SK-N-SH treated with all-trans-retinoic acid at 6 μM for 48 hours (cell line): Measurements from ENCODE around the gene TAF4B.

Experiments used
- ATAC-seq: fragments of 200-7000 bp; cut with Tn5 transposase; 3 replicates; pipeline ENCODE4 v1.9.1; 2020; ENCODE audit warnings: mild to moderate bottlenecking, moderate library complexity
- BACH2 ChIP-seq: fragments of 250-450 bp; sonication (Bioruptor Pico); IDR thresholded peaks from 2 replicates; pipeline ENCODE4 v1.9.0; 2021; ENCODE audit warnings: mild to moderate bottlenecking, borderline replicate concordance
- CSDC2 ChIP-seq: fragments of 250-450 bp; sonication (Bioruptor Pico); IDR thresholded peaks from 2 replicates; pipeline ENCODE4 v1.5.0; 2020; ENCODE audit warnings: mild to moderate bottlenecking, moderate library complexity
- GLIS3 ChIP-seq: fragments of 250-450 bp; sonication (Bioruptor Pico); IDR thresholded peaks from 2 replicates; pipeline ENCODE4 v1.5.0; 2020; ENCODE audit warnings: mild to moderate bottlenecking, moderate library complexity
- ISL1 ChIP-seq: fragments of 250-450 bp; sonication (Bioruptor Pico); IDR thresholded peaks from 2 replicates; pipeline ENCODE4 v2.1.2; 2022; ENCODE audit warnings: mild to moderate bottlenecking, moderate library complexity
- OSR1 ChIP-seq: fragments of 250-450 bp; sonication (Bioruptor Pico); IDR thresholded peaks from 2 replicates; pipeline ENCODE4 v1.8.0; 2022; ENCODE audit warnings: moderate library complexity, mild to moderate bottlenecking, inconsistent platforms
- PPARA ChIP-seq: fragments of 250-450 bp; sonication (Bioruptor Pico); IDR thresholded peaks from 2 replicates; pipeline ENCODE4 v1.5.0; 2020; ENCODE audit warnings: mild to moderate bottlenecking, borderline replicate concordance
- RARB ChIP-seq: fragments of 250-450 bp; sonication (Bioruptor Pico); IDR thresholded peaks from 2 replicates; pipeline ENCODE4 v1.8.0; 2021; ENCODE audit warnings: mild to moderate bottlenecking, moderate library complexity
- SNAI2 ChIP-seq: fragments of 250-450 bp; sonication (Bioruptor Pico); IDR thresholded peaks from 2 replicates; pipeline ENCODE4 v1.5.0; 2020; ENCODE audit warnings: mild to moderate bottlenecking, moderate library complexity
- TOX ChIP-seq: fragments of 250-450 bp; sonication (Bioruptor Pico); IDR thresholded peaks from 2 replicates; pipeline ENCODE4 v1.8.0; 2021; ENCODE audit warnings: mild to moderate bottlenecking, moderate library complexity, borderline replicate concordance
- ZC3H10 ChIP-seq: fragments of 250-450 bp; sonication (Bioruptor Pico); IDR thresholded peaks from 2 replicates; pipeline ENCODE4 v1.5.1; 2021; ENCODE audit warnings: mild to moderate bottlenecking, moderate library complexity
- ZFP3 ChIP-seq: fragments of 250-450 bp; sonication (Bioruptor Pico); IDR thresholded peaks from 2 replicates; pipeline ENCODE4 v1.5.0; 2020; ENCODE audit warnings: mild to moderate bottlenecking, moderate library complexity
- ZFP30 ChIP-seq: fragments of 450-650 bp; formaldehyde crosslinking; IDR thresholded peaks from 2 replicates; pipeline ENCODE4 v1.5.0; 2022; ENCODE audit warnings: mild to moderate bottlenecking, moderate library complexity
- ZNF565 ChIP-seq: fragments of 450-650 bp; formaldehyde crosslinking; conservative IDR thresholded peaks from 2 replicates; pipeline ENCODE4 v1.5.0; 2020; ENCODE audit warnings: low read depth, mild to moderate bottlenecking, moderate library complexity
- ZNF70 ChIP-seq: fragments of 450-650 bp; formaldehyde crosslinking; IDR thresholded peaks from 2 replicates; pipeline ENCODE4 v1.5.0; 2020; ENCODE audit warnings: mild to moderate bottlenecking, moderate library complexity
- ZNF8 ChIP-seq: fragments of 450-650 bp; formaldehyde crosslinking; IDR thresholded peaks from 2 replicates; pipeline ENCODE4 v1.5.0; 2020; ENCODE audit warnings: mild to moderate bottlenecking, moderate library complexity
- TF ChIP-seq, protein P1 (sequence below): fragments of 250-450 bp; sonication (Bioruptor Pico); IDR thresholded peaks from 2 replicates; pipeline ENCODE4 v1.5.0; 2020; ENCODE audit warnings: mild to moderate bottlenecking, moderate library complexity
- TF ChIP-seq, protein P2 (sequence below): fragments of 250-450 bp; sonication (Bioruptor Pico); IDR thresholded peaks from 2 replicates; pipeline ENCODE4 v1.5.1; 2020; ENCODE audit warnings: low read depth, mild to moderate bottlenecking, moderate library complexity
- TF ChIP-seq, protein P3 (sequence below): fragments of 250-450 bp; sonication (Bioruptor Pico); IDR thresholded peaks from 2 replicates; pipeline ENCODE4 v1.8.0; 2021; ENCODE audit warnings: low read depth, mild to moderate bottlenecking, moderate library complexity, borderline replicate concordance

Gene TAF4B, protein sequence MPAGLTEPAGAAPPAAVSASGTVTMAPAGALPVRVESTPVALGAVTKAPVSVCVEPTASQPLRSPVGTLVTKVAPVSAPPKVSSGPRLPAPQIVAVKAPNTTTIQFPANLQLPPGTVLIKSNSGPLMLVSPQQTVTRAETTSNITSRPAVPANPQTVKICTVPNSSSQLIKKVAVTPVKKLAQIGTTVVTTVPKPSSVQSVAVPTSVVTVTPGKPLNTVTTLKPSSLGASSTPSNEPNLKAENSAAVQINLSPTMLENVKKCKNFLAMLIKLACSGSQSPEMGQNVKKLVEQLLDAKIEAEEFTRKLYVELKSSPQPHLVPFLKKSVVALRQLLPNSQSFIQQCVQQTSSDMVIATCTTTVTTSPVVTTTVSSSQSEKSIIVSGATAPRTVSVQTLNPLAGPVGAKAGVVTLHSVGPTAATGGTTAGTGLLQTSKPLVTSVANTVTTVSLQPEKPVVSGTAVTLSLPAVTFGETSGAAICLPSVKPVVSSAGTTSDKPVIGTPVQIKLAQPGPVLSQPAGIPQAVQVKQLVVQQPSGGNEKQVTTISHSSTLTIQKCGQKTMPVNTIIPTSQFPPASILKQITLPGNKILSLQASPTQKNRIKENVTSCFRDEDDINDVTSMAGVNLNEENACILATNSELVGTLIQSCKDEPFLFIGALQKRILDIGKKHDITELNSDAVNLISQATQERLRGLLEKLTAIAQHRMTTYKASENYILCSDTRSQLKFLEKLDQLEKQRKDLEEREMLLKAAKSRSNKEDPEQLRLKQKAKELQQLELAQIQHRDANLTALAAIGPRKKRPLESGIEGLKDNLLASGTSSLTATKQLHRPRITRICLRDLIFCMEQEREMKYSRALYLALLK

DNA sequence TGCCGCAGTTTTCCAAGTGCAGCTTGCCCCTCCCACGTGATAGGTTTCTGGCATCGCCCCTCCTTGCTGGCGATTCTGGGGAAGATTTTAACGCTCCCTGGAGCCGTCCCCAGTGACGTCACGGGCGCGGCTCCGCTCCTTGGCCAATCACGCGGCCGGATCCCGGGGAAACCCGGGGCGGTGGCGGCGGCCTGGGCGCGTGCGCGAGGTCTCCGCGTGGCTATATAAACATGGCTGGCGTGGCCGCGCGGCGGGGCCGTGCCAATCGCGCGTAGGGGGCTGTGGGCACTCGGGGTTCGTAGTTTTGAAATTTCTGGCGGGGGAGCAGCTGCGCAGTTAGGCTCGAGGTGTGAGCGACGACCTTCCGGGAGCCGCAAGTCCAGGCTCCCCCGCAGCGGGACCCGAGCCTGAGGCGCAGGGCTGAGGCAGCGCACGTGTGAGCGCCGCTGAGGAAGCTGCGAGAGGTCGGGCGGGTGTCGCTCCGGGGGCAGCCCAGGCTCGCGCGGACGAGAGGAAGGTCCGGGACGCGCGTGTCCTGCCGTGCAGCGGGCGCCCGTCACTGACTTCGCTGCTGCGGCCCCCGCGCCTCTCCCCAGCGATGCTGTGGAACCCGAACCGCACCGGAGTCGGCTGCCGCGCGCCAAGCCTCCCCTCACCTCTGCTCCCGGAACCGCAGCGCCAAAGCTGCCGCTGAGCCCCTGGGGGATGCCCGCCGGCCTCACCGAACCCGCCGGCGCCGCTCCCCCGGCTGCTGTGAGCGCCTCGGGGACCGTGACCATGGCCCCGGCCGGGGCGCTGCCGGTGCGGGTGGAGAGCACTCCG is at the start of gene TAF4B:
Gene TAF4B (plus strand): TSS at position 217 of the 822 bp plus-strand sequence. CDS start 489 bp downstream, at position 706.
- peak; percentile 94 for ATAC-seq
- TF ChIP-seq OSR1 (no peak), ZNF565 (CRISPR knock-in tag) (no peak), ZNF8 (CRISPR knock-in tag) (no peak), ZC3H10 (CRISPR knock-in tag) (no peak), TOX (CRISPR knock-in tag) (no peak), BACH2 (no peak), CSDC2 (no peak), GLIS3 (no peak), ZFP30 (CRISPR knock-in tag) (no peak), PPARA (CRISPR knock-in tag) (no peak), ZFP3 (CRISPR knock-in tag) (no peak)
- TF ChIP-seq, protein P1, sequence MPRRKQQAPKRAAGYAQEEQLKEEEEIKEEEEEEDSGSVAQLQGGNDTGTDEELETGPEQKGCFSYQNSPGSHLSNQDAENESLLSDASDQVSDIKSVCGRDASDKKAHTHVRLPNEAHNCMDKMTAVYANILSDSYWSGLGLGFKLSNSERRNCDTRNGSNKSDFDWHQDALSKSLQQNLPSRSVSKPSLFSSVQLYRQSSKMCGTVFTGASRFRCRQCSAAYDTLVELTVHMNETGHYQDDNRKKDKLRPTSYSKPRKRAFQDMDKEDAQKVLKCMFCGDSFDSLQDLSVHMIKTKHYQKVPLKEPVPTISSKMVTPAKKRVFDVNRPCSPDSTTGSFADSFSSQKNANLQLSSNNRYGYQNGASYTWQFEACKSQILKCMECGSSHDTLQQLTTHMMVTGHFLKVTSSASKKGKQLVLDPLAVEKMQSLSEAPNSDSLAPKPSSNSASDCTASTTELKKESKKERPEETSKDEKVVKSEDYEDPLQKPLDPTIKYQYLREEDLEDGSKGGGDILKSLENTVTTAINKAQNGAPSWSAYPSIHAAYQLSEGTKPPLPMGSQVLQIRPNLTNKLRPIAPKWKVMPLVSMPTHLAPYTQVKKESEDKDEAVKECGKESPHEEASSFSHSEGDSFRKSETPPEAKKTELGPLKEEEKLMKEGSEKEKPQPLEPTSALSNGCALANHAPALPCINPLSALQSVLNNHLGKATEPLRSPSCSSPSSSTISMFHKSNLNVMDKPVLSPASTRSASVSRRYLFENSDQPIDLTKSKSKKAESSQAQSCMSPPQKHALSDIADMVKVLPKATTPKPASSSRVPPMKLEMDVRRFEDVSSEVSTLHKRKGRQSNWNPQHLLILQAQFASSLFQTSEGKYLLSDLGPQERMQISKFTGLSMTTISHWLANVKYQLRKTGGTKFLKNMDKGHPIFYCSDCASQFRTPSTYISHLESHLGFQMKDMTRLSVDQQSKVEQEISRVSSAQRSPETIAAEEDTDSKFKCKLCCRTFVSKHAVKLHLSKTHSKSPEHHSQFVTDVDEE (CRISPR knock-in tag), result no peak
- TF ChIP-seq, protein P2, sequence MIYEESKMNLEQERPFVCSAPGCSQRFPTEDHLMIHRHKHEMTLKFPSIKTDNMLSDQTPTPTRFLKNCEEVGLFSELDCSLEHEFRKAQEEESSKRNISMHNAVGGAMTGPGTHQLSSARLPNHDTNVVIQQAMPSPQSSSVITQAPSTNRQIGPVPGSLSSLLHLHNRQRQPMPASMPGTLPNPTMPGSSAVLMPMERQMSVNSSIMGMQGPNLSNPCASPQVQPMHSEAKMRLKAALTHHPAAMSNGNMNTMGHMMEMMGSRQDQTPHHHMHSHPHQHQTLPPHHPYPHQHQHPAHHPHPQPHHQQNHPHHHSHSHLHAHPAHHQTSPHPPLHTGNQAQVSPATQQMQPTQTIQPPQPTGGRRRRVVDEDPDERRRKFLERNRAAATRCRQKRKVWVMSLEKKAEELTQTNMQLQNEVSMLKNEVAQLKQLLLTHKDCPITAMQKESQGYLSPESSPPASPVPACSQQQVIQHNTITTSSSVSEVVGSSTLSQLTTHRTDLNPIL (CRISPR knock-in tag), result no peak
- TF ChIP-seq, protein P3, sequence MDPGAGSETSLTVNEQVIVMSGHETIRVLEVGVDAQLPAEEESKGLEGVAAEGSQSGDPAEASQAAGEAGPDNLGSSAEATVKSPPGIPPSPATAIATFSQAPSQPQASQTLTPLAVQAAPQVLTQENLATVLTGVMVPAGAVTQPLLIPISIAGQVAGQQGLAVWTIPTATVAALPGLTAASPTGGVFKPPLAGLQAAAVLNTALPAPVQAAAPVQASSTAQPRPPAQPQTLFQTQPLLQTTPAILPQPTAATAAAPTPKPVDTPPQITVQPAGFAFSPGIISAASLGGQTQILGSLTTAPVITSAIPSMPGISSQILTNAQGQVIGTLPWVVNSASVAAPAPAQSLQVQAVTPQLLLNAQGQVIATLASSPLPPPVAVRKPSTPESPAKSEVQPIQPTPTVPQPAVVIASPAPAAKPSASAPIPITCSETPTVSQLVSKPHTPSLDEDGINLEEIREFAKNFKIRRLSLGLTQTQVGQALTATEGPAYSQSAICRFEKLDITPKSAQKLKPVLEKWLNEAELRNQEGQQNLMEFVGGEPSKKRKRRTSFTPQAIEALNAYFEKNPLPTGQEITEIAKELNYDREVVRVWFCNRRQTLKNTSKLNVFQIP (CRISPR knock-in tag), result no peak
- TF ChIP-seq, all 23 proteins: peak for 0

DNA sequence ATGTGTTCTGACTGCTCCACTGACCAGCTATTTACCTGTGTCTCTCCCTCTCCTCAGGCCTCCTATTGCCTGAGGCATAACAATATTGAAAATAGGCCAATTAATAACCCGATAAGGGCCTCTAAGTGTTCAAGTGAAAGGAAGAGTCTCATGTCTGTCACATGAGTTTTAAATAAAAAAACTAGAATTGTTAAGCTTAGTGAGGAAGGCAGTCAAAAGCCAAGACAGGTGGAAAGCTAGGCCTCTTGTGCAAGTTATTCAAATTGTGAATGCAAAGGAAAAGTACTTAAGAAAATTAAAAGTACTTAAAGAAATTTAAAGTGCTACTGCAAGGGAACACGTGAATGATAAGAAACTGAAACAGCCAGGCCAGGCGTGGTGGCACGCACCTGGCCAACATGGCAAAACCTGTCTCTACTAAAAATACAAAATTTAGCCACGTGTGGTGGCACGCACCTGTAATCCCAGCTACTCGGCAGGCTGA is 44.9 kb upstream of the TAF4B start:
- no peak for TF ChIP-seq ZNF565 (CRISPR knock-in tag)
- no peak for TF ChIP-seq SNAI2
- TF ChIP-seq, protein P2 (CRISPR knock-in tag), result no peak
- no peak for TF ChIP-seq BACH2
- no peak for TF ChIP-seq ZNF70 (CRISPR knock-in tag)
- ATAC-seq, result no peak

DNA sequence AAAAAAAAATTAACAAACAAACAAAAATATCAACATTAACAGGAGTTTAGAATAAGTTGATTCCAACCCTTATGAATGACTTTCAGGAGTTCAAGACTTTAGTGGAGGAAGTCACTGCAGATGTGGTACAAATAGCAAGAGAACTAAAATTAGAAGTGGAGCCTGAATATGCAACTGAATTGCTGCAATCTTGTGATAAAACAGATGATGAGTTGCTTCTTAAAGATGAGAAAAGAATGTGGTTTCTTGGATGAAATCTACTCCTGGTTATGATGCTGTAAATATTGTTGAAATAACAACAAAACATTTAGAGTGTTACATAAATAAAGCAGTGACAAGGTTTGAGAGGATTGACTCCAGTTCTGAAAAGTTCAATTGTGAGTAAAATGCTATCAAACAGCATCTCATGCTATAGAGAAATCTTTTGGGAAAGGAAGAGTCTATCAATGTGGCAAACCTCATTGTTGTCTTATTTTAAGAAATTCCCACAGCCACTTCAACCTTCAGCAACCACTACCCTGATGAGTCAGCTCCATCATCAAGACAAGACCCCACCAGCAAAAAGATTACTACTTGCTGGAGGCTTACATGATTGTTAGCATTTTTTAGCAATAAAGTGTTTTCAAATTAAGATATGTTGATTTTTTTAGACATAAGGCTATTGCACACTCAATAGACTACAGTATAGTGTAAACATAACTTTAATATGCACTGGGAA is 42.7 kb upstream of the TAF4B start:
- ATAC-seq, result no peak
- TF ChIP-seq RARB (CRISPR knock-in tag) (no peak), ISL1 (no peak), ZFP30 (CRISPR knock-in tag) (no peak), GLIS3 (no peak), SNAI2 (no peak), BACH2 (no peak)
- TF ChIP-seq, protein P1 (CRISPR knock-in tag), result no peak
